ENCODE data around the gene CLIC6.

CLIC6 gene

DNA sequence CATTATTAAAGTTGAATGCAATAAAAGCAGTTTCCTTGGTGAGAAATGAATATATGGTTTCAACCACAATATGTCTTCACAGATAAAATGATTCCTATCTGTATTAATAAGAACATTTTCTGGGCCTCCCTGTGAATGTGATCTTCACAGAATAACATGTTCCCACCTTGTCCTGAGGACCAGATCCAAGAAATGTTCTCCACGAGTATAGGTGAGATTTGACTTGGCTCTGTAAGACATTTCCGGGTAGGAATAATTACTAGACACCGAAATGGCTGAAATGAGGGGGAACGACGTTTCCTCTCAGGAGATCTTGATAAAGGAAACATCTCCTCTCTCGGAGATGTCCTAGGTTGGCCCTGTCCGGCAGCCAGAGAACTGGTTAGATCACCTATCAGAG lies 61.4 kb downstream of the CLIC6 start:
- no peak for DNase-seq

DNA sequence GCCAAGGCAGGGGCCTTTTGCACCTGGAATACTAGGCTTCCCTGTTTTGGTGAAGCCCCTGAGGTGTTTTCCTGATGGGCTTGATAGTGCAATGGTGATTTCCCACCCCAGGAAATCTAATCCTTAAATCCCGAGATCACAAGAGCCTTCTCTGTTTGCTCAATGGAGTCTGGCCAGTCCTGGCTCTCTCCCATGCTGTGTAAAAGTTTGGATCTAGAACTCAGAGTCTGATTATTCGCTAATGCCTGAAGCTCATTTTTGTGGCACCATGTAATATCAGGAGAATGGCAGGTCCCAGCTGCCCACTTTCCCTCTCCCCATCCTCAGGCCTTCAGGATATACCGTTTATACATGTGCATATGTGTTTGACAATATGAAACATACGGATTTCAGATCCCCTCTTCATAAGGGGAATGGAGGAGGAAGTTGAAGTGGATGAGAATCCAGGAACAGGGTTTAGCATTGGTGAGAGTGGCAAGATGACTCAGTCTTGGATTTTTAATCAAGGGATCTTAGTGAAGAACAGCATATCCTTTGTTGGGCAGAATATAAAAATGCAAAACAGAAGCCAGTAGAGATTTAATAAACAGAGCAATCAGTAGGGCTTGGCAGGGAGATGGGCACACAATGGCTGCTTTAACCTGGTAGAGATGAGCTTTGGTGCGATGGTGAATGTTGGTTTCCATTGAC lies 62.1 kb downstream of the CLIC6 start:
- no peak for DNase-seq

GRCh38 chr21:34732388-34732821 lies 63.6 kb downstream of the CLIC6 start:
- DNase-seq, result no peak

DNA sequence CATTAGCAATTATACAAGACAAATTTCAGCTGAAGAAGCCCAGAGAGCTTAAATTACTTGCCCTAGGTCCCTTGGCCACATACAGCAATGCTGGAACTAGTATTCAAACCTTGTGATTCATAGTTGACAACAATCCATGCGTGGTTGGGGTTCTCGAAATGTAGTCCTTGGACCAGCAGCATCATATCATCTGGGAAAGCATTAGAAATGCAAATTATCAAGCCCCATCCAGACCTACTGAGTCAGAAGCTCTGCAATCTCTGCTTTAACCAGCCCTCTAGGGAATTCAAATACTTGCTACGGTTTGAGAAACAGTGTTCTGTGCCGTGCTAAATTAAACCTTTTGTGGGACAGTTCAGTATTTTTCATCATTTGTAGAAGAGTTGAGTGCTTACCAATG lies 65.1 kb downstream of the CLIC6 start:
- DNase-seq, result no peak

DNA sequence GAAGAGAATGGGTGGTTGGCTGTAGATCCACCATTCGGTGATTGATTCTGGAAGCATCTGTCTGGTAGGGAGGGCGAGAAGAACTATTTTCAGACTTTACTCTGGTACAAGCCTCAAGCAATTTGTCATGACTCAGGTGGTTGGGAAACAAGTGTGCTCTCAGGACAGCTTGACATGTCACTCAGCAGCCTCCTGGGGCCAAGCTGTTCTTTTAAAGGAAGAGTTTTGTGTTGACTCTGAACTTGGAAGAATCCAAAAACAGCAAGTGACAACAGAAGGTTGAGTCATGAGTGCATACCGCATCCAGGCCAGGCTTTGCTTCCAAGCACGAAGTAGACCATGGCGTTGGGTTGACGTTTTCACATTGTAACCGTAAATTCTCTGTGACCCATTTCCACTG lies 65.9 kb downstream of the CLIC6 start:
- no peak for DNase-seq

DNA sequence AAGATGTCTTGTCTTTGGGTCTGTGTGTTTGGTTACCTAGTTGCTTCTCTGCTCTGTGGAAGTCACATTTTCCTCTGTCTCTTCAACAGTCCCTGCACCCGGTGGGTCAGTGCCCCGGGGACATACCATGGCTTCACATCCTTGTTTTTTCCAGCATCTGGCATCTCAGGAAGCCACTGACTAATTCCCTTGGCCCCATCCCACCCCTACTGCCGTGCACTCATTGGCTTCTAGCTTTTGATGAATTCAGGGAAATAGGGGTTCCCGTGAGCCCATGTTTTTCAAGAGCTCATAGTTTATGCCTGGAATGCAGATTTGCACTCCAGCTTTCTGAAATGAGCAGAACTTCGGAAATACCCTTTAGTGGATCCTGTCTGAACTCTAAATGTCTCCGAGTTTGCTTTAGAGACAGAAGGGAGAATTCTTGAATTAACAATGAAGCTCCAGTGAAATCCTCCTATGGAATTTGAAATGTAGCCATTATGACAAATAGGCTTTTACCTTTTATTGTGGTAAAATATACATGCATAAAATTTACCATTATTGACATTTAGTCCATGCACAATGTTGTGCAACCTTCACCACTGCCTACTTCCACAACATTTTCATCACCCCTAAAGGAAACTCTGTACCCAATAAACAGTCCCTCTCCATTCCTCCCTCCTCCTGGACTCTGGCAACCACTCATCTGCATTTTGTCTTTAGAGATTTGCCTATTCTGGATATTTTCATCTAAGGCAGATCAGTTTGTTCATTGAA lies 67.5 kb downstream of the CLIC6 start:
- no peak for DNase-seq

GRCh38 chr21:34737115-34737514 lies 68.3 kb downstream of the CLIC6 start:
- DNase-seq, result no peak

GRCh38 chr21:34740198-34740597 lies 71.4 kb downstream of the CLIC6 start:
- DNase-seq, result no peak

DNA sequence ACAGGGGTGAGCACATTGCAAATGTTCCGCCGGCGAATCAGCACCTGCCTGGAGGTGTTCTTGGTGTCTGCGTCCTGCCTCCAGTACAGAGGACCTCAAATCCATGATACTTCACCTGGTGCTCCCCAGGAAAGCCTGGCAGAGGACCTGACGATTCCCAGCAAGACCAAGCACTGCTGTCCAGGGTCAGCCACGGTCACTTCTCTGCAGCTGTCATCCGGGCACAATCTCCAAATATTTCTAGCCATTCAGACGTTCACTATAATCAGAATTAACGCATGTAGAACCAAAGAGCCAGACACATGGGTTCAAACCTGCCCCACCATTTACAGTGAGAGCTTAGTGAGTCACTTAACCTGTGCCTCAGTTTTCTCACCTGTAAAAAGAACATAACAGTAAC lies 74.5 kb downstream of the CLIC6 start:
- no peak for DNase-seq

DNA sequence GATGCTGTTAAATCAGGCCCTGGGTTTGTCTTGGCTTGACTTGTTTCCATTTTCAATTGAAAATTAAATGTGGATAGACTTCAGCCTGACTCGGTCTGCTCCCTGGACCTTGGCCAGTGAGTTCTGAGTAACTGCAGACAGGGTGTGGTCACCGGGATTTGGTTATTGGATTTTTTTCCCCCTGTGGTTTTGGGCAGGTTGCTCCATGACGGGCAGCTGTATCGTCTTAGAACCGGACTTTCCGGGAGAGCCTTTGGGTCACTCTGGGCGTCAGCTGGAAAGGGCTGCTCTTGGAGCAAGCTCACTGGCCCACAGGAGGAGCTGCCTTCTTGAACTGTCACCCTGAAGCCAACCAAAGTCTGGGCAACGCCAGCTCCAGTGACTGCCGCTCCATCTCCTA lies 75.0 kb downstream of the CLIC6 start:
- DNase-seq, result no peak

GRCh38 chr21:34744801-34745200 lies 76.0 kb downstream of the CLIC6 start:
- no peak for DNase-seq

GRCh38 chr21:34745557-34746255 lies 76.9 kb downstream of the CLIC6 start:
- peak; percentile 4 for DNase-seq

DNA sequence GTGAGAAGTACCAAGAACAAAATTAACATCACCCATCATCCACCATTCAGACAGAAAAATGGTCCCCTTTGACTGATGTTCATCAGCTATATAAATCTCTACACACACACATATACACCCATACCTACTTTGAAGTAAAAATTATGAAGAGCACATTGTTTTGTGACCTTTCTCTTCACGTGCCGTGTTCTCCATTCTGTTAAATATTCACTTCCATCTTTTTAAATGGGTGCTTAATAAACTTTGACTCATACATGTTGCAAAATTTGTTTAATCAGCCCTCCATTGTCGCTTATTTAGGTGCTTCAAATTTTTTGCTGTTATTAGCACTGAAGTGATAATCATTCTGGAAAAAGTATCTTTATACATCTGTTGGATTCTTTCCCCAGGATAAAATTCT lies 80.1 kb downstream of the CLIC6 start:
- no peak for DNase-seq

DNA sequence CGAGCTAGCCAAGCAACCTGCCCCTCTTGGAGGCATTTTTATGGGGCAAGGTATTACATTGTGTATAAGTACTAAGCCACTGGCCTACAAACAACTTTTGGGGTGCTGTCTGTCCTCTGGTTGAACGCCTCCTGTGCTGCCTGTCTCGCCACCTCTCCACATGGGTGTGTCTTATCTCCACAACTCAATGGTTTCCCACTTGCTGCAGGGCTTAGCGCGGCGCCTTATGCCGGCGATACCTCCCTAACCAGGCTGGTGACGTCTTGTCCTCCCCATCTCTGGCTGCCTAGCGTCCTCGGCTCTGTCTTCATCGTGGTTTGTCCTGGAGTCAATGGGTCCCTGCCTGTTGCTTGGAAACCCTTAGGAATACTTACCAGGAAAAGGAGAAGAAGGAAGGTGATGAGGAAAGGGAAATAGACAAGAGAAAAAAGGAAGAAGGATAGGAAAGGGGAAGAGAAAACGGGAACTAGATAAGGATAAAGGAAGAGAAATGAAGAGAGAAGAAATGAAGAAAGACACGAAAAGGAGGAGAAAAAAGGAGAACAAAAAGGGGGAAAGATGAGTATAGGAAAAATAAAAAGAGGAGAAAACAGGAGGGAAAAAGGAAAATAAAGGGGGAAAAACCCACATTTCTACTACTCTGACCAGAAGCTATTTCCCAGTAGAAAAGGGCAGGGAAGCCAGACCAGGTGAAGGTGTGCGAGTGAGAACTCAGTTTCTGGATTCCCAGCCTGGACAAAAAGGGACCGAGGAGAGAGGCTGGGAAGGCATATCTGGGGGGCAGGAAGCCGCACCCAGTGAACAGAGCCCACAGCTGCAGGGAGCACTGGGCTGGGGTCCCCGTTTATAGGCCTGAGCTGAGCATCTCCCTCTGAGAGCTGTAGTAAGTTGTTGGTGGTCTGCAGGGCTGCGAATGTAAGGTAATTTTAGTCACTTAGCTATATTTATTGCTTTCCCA lies 86.2 kb downstream of the CLIC6 start:
- DNase-seq, result no peak

DNA sequence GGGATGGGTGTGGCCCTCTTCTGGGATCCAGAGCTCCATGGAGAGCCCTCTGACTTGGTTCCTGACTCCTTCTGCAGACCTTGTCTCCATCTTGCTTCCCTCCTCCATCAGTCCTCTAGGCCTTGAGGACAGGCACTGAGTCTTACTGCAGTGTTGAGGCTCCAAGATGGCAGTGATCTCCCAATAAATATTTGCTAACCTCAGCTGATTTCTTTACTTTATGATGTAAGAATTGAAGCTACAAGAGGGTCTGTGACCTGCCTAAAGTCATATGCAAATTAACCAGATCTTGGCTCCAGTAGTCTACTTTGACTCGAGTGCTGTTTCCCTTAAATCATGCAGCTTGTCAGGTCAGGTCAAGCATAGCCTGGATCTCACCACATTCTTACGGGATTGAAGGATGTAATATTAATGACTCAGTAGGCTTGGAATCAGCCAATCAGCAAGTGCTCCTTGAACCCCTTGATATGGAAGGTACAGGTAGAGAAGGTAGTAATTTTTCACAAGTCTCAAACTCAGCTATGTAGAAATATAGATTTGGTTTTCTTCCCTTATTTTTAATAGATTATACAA lies 93.0 kb downstream of the CLIC6 start:
- DNase-seq, result no peak

- no peak for DNase-seq
These were observed 94.0 kb downstream of the CLIC6 start for GRCh38 chr21:34762786-34763185.

- DNase-seq, result no peak
These were observed 96.0 kb downstream of the CLIC6 start for GRCh38 chr21:34764715-34765284.

- no peak for DNase-seq
These were observed 96.8 kb downstream of the CLIC6 start for GRCh38 chr21:34765619-34766018.

DNA sequence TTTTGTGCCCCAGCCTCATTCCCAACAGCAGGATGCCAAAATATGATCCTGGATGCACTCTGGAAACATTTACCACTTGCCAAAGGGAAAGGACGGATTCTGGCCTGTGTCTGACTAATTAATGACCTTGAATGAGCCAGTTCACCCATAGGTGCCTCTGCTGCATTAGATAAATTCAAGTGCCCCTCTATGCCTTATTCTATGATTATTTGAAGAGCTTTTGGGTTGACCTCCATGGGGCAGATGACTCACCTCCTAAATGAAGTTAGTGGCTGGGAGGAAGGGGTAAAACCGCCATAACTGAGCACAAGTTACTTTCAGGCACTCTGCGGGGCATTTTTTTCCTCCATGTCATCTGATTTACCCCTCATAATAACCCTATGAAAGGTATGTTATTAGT lies 98.1 kb downstream of the CLIC6 start:
- no peak for DNase-seq

All from NCI-H1417 treated with DMSO at 0.1 percent for 48 hours (cell line).